GM12873 (cell line): ENCODE measurements around the gene GALNT13.

Experiments used
- TF ChIP-seq, protein P1 (sequence below): IDR thresholded peaks from 2 replicates; pipeline ENCODE4 v1.5.1; 2012; ENCODE audit warnings: low read depth, mild to moderate bottlenecking, moderate library complexity, low read length, control low read depth; ENCODE audit not compliant: insufficient read depth; ENCODE audit errors: missing control alignments

Gene GALNT13

DNA sequence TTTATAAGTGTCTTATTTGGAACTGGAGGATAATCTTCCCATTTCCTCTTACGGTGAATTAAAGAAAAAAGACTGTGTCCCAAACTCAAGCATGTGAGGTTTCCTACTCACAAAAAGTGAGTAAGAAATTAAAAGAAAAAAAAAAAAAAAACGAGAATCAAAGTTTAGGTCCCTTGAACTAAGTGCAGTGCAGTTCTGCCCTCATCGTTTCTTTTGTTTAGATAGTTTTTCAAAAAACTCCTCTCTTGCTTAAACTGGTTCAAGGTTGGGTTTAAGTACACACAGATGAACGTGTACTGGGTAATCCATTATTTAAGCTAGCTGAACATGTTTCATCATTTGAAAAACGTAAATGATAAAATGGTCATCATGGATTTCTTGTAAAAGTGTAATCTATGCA is 590.9 kb downstream of the GALNT13 start:
- TF ChIP-seq, protein P1, sequence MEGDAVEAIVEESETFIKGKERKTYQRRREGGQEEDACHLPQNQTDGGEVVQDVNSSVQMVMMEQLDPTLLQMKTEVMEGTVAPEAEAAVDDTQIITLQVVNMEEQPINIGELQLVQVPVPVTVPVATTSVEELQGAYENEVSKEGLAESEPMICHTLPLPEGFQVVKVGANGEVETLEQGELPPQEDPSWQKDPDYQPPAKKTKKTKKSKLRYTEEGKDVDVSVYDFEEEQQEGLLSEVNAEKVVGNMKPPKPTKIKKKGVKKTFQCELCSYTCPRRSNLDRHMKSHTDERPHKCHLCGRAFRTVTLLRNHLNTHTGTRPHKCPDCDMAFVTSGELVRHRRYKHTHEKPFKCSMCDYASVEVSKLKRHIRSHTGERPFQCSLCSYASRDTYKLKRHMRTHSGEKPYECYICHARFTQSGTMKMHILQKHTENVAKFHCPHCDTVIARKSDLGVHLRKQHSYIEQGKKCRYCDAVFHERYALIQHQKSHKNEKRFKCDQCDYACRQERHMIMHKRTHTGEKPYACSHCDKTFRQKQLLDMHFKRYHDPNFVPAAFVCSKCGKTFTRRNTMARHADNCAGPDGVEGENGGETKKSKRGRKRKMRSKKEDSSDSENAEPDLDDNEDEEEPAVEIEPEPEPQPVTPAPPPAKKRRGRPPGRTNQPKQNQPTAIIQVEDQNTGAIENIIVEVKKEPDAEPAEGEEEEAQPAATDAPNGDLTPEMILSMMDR, result no peak

GRCh38 chr2:154466226-154466625 is 594.5 kb downstream of the GALNT13 start:
- TF ChIP-seq, protein P1, result no peak

- TF ChIP-seq, protein P1, result no peak
Measured at GRCh38 chr2:154470376-154470775, 598.7 kb downstream of the GALNT13 start.

DNA sequence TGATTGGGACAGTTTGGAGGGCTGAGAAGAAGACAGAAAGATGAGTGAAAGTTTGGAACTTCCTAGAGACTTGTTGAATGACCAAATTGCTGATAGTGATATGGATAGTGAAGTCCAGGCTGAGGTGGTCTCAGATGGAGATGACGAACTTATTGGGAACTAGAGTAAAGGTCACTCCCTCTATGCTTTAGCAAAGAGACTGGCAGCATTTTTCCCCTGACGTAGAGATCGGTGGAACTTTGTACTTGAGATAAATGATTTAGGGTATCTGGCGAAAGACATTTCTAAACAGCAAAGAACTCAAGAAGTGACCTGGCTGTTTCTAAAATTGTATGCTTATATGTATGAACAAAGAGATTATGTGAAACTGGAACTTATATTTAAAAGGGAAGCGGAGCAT is 605.6 kb downstream of the GALNT13 start:
- TF ChIP-seq, protein P1, result no peak

DNA sequence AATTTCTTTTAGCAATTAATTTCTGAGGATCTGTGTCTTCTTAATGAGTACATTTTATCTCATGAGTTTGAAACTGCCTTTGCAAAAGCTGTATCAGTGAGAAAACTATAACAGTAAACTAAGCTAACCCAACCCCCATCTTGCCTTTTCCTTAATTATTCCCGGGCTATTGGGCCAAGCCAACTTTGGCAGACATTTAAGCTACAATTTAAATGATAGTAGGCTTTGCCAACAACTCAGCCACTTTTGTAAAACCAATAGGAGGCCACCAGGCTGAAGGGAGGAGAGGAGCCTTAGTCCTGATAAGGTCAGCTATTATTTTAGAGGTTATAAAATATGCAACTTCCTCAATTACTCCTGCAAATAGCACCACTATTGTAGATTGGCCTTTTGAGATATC is 608.8 kb downstream of the GALNT13 start:
- TF ChIP-seq, protein P1, result no peak

DNA sequence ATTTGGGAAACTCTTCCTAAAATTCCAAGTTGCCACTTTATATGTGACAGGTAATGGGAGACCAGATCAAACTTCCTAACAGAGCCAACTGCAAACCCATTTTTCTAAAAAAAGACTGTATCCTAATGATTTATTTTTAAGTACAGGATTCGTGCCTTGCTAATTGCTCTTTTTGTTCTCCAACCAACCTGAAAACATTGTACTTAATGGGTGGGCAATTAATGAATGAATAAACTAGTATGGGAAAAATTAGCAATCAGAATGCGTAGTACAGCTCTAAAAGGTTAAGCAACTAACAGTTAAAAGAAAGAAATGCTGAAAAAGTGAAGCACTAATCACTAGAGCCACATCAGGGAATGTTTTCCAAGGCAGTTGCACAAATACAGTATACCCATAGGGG is 609.6 kb downstream of the GALNT13 start:
- TF ChIP-seq, protein P1, result no peak

GRCh38 chr2:154484338-154485099 is 612.8 kb downstream of the GALNT13 start:
- TF ChIP-seq, protein P1, result no peak
